Fibroblast of skin of right biceps (primary cell): ENCODE results near the gene ZNF430.
"Not testable (repeated sequence)": the region's sequence is repeated elsewhere in the genome, so short reads cannot be mapped to it uniquely, and the experiment has no call there.

Source experiments
- DNase-seq: peaks from one replicate; pipeline ENCODE4 v3.0.0-alpha.2; 2013

Gene ZNF430

GRCh38 chr19:21020298-21021227, at the start of gene ZNF430:
Gene ZNF430, plus strand, starts transcription at chr19:21020657. Its CDS starts 144 bp downstream, at chr19:21020801.
- peak; percentile 95 for DNase-seq

- DNase-seq: not testable (repeated sequence)
Observed at GRCh38 chr19:20992788-20993187, 27.7 kb upstream of the ZNF430 start.

GRCh38 chr19:20999731-21000352, 20.6 kb upstream of the ZNF430 start:
- DNase-seq: peak; percentile 89

GRCh38 chr19:21021238-21021637, 781 bp downstream of the ZNF430 start:
- DNase-seq: not testable (repeated sequence)

- peak; percentile 24 for DNase-seq
Observed at GRCh38 chr19:21022996-21023395, 2.5 kb downstream of the ZNF430 start.

GRCh38 chr19:21023901-21024300, 3.4 kb downstream of the ZNF430 start:
- DNase-seq: peak; percentile 20

GRCh38 chr19:21028969-21029268, 8.5 kb downstream of the ZNF430 start:
- no peak for DNase-seq

GRCh38 chr19:21045028-21045427, 24.6 kb downstream of the ZNF430 start:
- no peak for DNase-seq

- no peak for DNase-seq
Observed at GRCh38 chr19:21046489-21046888, 26.0 kb downstream of the ZNF430 start.

- no peak for DNase-seq
Observed at GRCh38 chr19:21047716-21048115, 27.3 kb downstream of the ZNF430 start.

- no peak for DNase-seq
Observed at GRCh38 chr19:21052902-21053301, 32.4 kb downstream of the ZNF430 start.

- DNase-seq: no peak
Observed at GRCh38 chr19:21065336-21065735, 44.9 kb downstream of the ZNF430 start.

GRCh38 chr19:21082011-21082975, 61.8 kb downstream of the ZNF430 start, which contains the start of gene ZNF714:
Gene ZNF714, plus strand, starts transcription at chr19:21082203. Its CDS starts 16,066 bp downstream, at chr19:21098269.
- peak; percentile 95 for DNase-seq

- DNase-seq: peak; percentile 26
Observed at GRCh38 chr19:21084343-21084742, 63.9 kb downstream of the ZNF430 start.

GRCh38 chr19:21087871-21088270, 67.4 kb downstream of the ZNF430 start:
- no peak for DNase-seq

GRCh38 chr19:21092109-21092508, 71.7 kb downstream of the ZNF430 start:
- DNase-seq: peak; percentile 20

GRCh38 chr19:21094347-21095025, 74.0 kb downstream of the ZNF430 start:
- no peak for DNase-seq

- no peak for DNase-seq
Observed at GRCh38 chr19:21098291-21098690, 77.8 kb downstream of the ZNF430 start.

GRCh38 chr19:21101521-21102242, 81.2 kb downstream of the ZNF430 start:
- DNase-seq: no peak

- no peak for DNase-seq
Observed at GRCh38 chr19:21109116-21109515, 88.7 kb downstream of the ZNF430 start.
